Uterus (tissue), 2 donors: Measurements from ENCODE around the gene HDAC4.

Source experiments
- POLR2A ChIP-seq, 2 donors: fragments of 450-650 bp; IDR thresholded peaks; one replicate each; pipeline ENCODE4 v1.6.1; 2016; ENCODE audit warnings: antibody characterized with exemption in 2 of 2, mild to moderate bottlenecking in 1 of 2, moderate library complexity in 1 of 2
- TF ChIP-seq, protein P1 (sequence below), 4 experiments: fragments of 200-600 bp in 2 of 4; fragments of 450-650 bp in 2 of 4; sonication (generic) in 2 of 4; IDR thresholded peaks; one replicate each; pipeline ENCODE4 v1.5.1; 2016 to 2019; ENCODE audit warnings: antibody characterized with exemption in 4 of 4, mild to moderate bottlenecking in 2 of 4, moderate library complexity in 1 of 4

DNA sequence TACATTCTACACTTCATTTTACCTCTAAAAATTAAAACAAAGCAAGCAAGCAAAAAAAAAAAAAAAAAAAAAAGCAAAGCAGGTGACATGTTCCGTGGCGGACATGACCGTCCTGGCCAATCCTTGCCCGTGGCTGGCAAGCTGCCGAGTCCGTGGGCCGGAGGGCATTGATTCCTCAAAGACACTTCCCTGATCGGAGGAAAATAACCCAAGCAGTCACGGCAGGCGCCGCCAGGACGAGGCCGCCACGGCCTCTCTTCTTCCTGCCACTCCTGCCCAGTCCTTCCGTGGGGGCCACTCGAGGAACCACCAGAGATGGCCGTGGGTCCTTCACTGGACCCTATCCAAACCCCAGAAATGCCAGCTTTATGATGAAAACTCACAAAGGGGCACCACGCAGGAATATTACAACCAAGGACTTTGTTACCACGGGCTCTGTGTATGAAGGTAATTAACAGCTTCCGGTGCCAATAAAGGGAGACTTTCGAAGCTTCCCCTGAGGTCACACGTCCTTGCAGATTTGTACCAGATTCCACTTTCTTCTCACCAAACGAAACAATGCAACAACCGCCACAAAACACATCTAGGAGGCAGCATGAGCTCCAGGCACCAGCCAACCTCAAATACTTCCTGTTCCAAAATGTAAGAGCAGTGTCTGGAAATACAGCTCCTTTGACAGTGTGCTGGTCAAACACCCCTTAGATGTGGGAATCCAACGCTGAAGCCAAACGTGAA, 170.3 kb downstream of the HDAC4 start:
- TF ChIP-seq, protein P1, sequence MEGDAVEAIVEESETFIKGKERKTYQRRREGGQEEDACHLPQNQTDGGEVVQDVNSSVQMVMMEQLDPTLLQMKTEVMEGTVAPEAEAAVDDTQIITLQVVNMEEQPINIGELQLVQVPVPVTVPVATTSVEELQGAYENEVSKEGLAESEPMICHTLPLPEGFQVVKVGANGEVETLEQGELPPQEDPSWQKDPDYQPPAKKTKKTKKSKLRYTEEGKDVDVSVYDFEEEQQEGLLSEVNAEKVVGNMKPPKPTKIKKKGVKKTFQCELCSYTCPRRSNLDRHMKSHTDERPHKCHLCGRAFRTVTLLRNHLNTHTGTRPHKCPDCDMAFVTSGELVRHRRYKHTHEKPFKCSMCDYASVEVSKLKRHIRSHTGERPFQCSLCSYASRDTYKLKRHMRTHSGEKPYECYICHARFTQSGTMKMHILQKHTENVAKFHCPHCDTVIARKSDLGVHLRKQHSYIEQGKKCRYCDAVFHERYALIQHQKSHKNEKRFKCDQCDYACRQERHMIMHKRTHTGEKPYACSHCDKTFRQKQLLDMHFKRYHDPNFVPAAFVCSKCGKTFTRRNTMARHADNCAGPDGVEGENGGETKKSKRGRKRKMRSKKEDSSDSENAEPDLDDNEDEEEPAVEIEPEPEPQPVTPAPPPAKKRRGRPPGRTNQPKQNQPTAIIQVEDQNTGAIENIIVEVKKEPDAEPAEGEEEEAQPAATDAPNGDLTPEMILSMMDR (IDR thresholded peaks at IDR 0.05): no peak
- TF ChIP-seq POLR2A (IDR thresholded peaks at IDR 0.05): no peak
